K562 (cell line): ENCODE measurements around the gene CMSS1. TPM values are rescaled to one million over a fixed set of nuclear protein-coding genes. Genes with fewer than 3 reads are reported as not detected.

Experiments used
- ATAC-seq: fragments of 200-7000 bp; cut with Tn5 transposase; 3 replicates; pipeline ENCODE4 v1.9.1; 2020; ENCODE audit warnings: moderate library complexity
- BruUV-seq: library from RNA; stranded (reverse); fragments of 400-500 nt; replicated peaks from 2 replicates; lab custom pipeline; 2021; lab: Mats Ljungman, UMichigan
- CTCF ChIA-PET: fragments of 300-600 bp; formaldehyde crosslinking; extraction: SDS; loops from one replicate; lab custom pipeline; 2021; ENCODE audit warnings: low intra/inter-chr PET ratio; lab: Yijun Ruan, JAX
- POLR2A ChIA-PET: fragments of 300-600, 350-650 bp; sonication (Branson Sonifier 250); formaldehyde crosslinking; extraction: SDS; loops from one replicate; lab custom pipeline; 2021; ENCODE audit warnings: antibody characterized with exemption, inconsistent platforms; lab: Yijun Ruan, JAX
- DNase-seq, 4 experiments: peaks; one replicate each; pipeline versions ENCODE4 v3.0.0 to v3.0.0-alpha.2; 2011 to 2018; ENCODE audit warnings: low spot score in 3 of 4, mixed read lengths in 3 of 4; ENCODE audit errors: extremely low read depth in 1 of 4
- FAIRE-seq: peaks from 2 replicates; lab custom pipeline; 2011; peaks lifted over from hg19 to GRCh38; lab: Jason Lieb, UNC
- H2AFZ ChIP-seq: 2 replicates; pipeline ENCODE4 v1.6.0; 2011; ENCODE audit warnings: low read depth, low read length, control low read depth, inconsistent platforms
- H3K27ac ChIP-seq: fragments of 200-600 bp; 3 replicates; pipeline ENCODE4 v1.8.0; 2011; ENCODE audit warnings: low read depth, mild to moderate bottlenecking, control low read depth, inconsistent platforms, low read length, moderate library complexity, mixed read lengths; ENCODE audit errors: extremely low read depth
- H3K27me3 ChIP-seq, 2 experiments: fragments of 300-600 bp in 1 of 2; 2 replicates in 1 of 2; 3 replicates in 1 of 2; pipeline versions ENCODE4 v1.6.0 to v1.8.0; 2011; ENCODE audit warnings: inconsistent platforms in 2 of 2, low read length in 2 of 2, mild to moderate bottlenecking in 1 of 2, mixed read lengths in 1 of 2, moderate library complexity in 1 of 2; ENCODE audit not compliant: control insufficient read depth in 2 of 2, insufficient read depth in 2 of 2
- H3K36me3 ChIP-seq: fragments of 300-600 bp; 3 replicates; pipeline ENCODE4 v1.8.0; 2011; ENCODE audit warnings: mild to moderate bottlenecking, low read length, inconsistent platforms; ENCODE audit not compliant: control insufficient read depth, insufficient read depth
- H3K4me1 ChIP-seq, 2 experiments: fragments of 200-600 bp in 1 of 2; replicated peaks in 1 of 2; 2 replicates in 1 of 2; 3 replicates in 1 of 2; pipeline versions ENCODE4 v1.5.1 to v1.8.0; 2011; ENCODE audit warnings: inconsistent platforms in 2 of 2, low read length in 2 of 2, mild to moderate bottlenecking in 1 of 2, mixed read lengths in 1 of 2, moderate library complexity in 1 of 2; ENCODE audit not compliant: control insufficient read depth in 2 of 2, insufficient read depth in 2 of 2
- H3K4me2 ChIP-seq: 2 replicates; pipeline ENCODE4 v1.6.1; 2011; ENCODE audit warnings: low read length, control low read depth, inconsistent platforms, mixed read lengths; ENCODE audit not compliant: insufficient read depth
- H3K4me3 ChIP-seq: fragments of 200-600 bp; sonication (generic), shearing (Covaris generic); 2 replicates; pipeline ENCODE4 v1.5.1; 2016; ENCODE audit warnings: control low read depth, inconsistent platforms
- H3K79me2 ChIP-seq: fragments of 200-600 bp; 3 replicates; pipeline ENCODE4 v1.8.0; 2011; ENCODE audit warnings: low read length, inconsistent platforms; ENCODE audit not compliant: control insufficient read depth, insufficient read depth
- H3K9ac ChIP-seq, 2 experiments: 2 replicates each; pipeline versions ENCODE4 v1.6.0 to v1.6.1; 2011; ENCODE audit warnings: low read depth in 2 of 2, low read length in 2 of 2, control low read depth in 1 of 2, inconsistent platforms in 1 of 2, mild to moderate bottlenecking in 1 of 2, mixed read lengths in 1 of 2; ENCODE audit not compliant: insufficient read depth in 1 of 2
- H3K9me1 ChIP-seq: one replicate; pipeline ENCODE4 v1.6.0; 2011; ENCODE audit warnings: inconsistent platforms, mild to moderate bottlenecking, low read length, moderate library complexity; ENCODE audit not compliant: control insufficient read depth, insufficient read depth
- H3K9me3 ChIP-seq: replicated peaks from 2 replicates; pipeline ENCODE4 v1.5.1; 2011; ENCODE audit warnings: low read depth, low read length, inconsistent platforms; ENCODE audit not compliant: control insufficient read depth, insufficient read depth
- H4K20me1 ChIP-seq: replicated peaks from 2 replicates; pipeline ENCODE4 v1.6.1; 2011; ENCODE audit warnings: low read length, inconsistent platforms, mixed read lengths; ENCODE audit not compliant: control insufficient read depth, insufficient read depth
- ARID1B ChIP-seq: fragments of 450-650 bp; IDR thresholded peaks from 2 replicates; pipeline ENCODE4 v1.6.1; 2016; ENCODE audit warnings: antibody characterized with exemption, mild to moderate bottlenecking, inconsistent platforms
- CBFA2T2 ChIP-seq: fragments of 450-650 bp; conservative IDR thresholded peaks from 2 replicates; pipeline ENCODE4 v1.6.1; 2017; ENCODE audit warnings: mild to moderate bottlenecking
- CBFA2T3 ChIP-seq: fragments of 450-650 bp; IDR thresholded peaks from 2 replicates; pipeline ENCODE4 v1.6.1; 2017
- COPS2 ChIP-seq: fragments of 450-650 bp; conservative IDR thresholded peaks from 2 replicates; pipeline ENCODE4 v1.6.1; 2016; ENCODE audit warnings: mild to moderate bottlenecking, moderate library complexity
- CREM ChIP-seq: IDR thresholded peaks from 2 replicates; pipeline ENCODE4 v1.6.1; 2014; ENCODE audit warnings: antibody characterized with exemption, low read depth
- DDX20 ChIP-seq: fragments of 450-650 bp; IDR thresholded peaks from 2 replicates; pipeline ENCODE4 v1.6.1; 2016; ENCODE audit warnings: missing genetic modification characterization, low read depth, mild to moderate bottlenecking, missing compliant biosample characterization, moderate library complexity
- DPF2 ChIP-seq: fragments of 450-650 bp; IDR thresholded peaks from 2 replicates; pipeline ENCODE4 v1.6.1; 2016
- HDGF ChIP-seq: fragments of 450-650 bp; IDR thresholded peaks from 2 replicates; pipeline ENCODE4 v1.6.1; 2016
- TAL1 ChIP-seq: fragments of 450-650 bp; IDR thresholded peaks from 2 replicates; pipeline ENCODE4 v1.6.1; 2016; ENCODE audit warnings: mild to moderate bottlenecking
- ZNF212 ChIP-seq: fragments of 450-650 bp; formaldehyde crosslinking; IDR thresholded peaks from 2 replicates; pipeline ENCODE4 v1.4.0; 2020; ENCODE audit warnings: mild to moderate bottlenecking
- ZSCAN32 ChIP-seq: fragments of 450-650 bp; formaldehyde crosslinking; IDR thresholded peaks from 2 replicates; pipeline ENCODE4 v1.4.0; 2020; ENCODE audit warnings: mild to moderate bottlenecking, moderate library complexity
- WGBS: fragments of 100-300 bp; shearing (Covaris generic); methylation state at CpG from one replicate; pipeline ENCODE4 v1.1.6; 2016; ENCODE audit warnings: low coverage, mixed read lengths; ENCODE audit not compliant: insufficient coverage; ENCODE audit errors: missing lambda C conversion rate; 5-methylcytosine and 5-hydroxymethylcytosine counted together
- in situ Hi-C: fragments of 300-500 bp; cut with MboI; formaldehyde crosslinking; loops from 4 replicates; pipeline ENCODE4 v1.15.0; 2018; ENCODE audit warnings: inconsistent platforms, mixed read lengths
- intact Hi-C: fragments of 100-400 bp; cut with micrococcal nuclease; formaldehyde crosslinking; loops from 2 replicates; pipeline ENCODE4 v1.14.2; 2022
- polyA plus RNA-seq, 8 experiments: library from polyadenylated mRNA; depleted of rRNA in 4 of 8; stranded (reverse) in 5 of 8; unstranded in 3 of 8; fragments of >200 nt; fragmentation: Nextera tagmentation in 2 of 8; fragmentation: Illumina TruSeq in 1 of 8; extraction: Ambion mirVana in 2 of 8; extraction: Trizol in 1 of 8; gene quantifications; 2 replicates each; pipeline versions ENCODE4 v1.2.1 to v1.2.3, GENCODE V29; 2011 to 2014; ENCODE audit warnings: inconsistent platforms in 1 of 8, missing spikeins in 1 of 8
- total RNA-seq, 7 experiments: library from RNA; depleted of rRNA in 6 of 7; stranded (reverse); fragments of >200 nt in 6 of 7; fragmentation: Illumina TruSeq in 2 of 7; extraction: Trizol in 2 of 7; gene quantifications; 2 replicates each; pipeline versions ENCODE4 v1.2.1 to v1.2.3, GENCODE V29; 2011 to 2021; ENCODE audit warnings: low replicate concordance in 1 of 7
- TF ChIP-seq, protein P1 (sequence below): fragments of 250-450 bp; sonication (Bioruptor Pico); IDR thresholded peaks from 2 replicates; pipeline ENCODE4 v1.9.0; 2021; ENCODE audit warnings: mild to moderate bottlenecking
- TF ChIP-seq, protein P2 (sequence below): fragments of 450-650 bp; formaldehyde crosslinking; IDR thresholded peaks from 2 replicates; pipeline ENCODE4 v1.4.0; 2020; ENCODE audit warnings: mild to moderate bottlenecking, mixed read lengths
- TF ChIP-seq, protein P3 (sequence below): sonication (generic); formaldehyde crosslinking; IDR thresholded peaks from 2 replicates; pipeline ENCODE4 v1.8.0; 2022; ENCODE audit warnings: mild to moderate bottlenecking, missing genetic modification reagents
- TF ChIP-seq, protein P4 (sequence below): fragments of 450-650 bp; IDR thresholded peaks from 2 replicates; pipeline ENCODE4 v1.6.1; 2018; ENCODE audit not compliant: partially characterized antibody

The CMSS1 gene
- total and polyA plus RNA-seq, 9 of the 15 experiments (the other 6 are each of a cell fraction or from before 2014, with no cell fraction given), result 46.9 to 109 (median 72.3) TPM

DNA sequence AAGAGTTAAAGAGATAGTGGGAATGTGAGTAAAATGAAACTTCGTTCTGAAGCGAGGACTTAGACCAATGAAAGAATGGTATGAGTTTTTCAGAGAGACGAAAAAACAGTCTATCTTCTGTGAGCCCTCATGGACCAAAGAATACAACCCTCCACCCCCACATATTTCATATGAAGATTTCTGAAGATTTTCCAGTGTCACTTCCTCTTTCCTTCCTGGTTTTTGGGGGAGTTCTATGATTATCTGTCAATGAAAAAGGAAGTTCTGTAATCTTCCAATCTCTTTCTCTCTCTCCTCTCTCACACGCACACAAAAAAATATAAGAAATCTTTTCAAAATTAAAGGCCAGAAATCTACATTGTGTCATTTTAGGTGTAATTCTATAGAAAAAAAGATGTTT, 27.7 kb downstream of the CMSS1 start (continued):
- TF ChIP-seq, protein P1, sequence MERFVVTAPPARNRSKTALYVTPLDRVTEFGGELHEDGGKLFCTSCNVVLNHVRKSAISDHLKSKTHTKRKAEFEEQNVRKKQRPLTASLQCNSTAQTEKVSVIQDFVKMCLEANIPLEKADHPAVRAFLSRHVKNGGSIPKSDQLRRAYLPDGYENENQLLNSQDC (CRISPR knock-in tag), result no peak
- TF ChIP-seq DDX20 (tag), result no peak
- TF ChIP-seq, protein P2, sequence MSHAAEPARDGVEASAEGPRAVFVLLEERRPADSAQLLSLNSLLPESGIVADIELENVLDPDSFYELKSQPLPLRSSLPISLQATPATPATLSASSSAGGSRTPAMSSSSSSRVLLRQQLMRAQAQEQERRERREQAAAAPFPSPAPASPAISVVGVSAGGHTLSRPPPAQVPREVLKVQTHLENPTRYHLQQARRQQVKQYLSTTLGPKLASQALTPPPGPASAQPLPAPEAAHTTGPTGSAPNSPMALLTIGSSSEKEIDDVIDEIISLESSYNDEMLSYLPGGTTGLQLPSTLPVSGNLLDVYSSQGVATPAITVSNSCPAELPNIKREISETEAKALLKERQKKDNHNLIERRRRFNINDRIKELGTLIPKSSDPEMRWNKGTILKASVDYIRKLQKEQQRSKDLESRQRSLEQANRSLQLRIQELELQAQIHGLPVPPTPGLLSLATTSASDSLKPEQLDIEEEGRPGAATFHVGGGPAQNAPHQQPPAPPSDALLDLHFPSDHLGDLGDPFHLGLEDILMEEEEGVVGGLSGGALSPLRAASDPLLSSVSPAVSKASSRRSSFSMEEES (CRISPR knock-in tag), result no peak
- no peak for TF ChIP-seq CREM
- TF ChIP-seq, protein P3, sequence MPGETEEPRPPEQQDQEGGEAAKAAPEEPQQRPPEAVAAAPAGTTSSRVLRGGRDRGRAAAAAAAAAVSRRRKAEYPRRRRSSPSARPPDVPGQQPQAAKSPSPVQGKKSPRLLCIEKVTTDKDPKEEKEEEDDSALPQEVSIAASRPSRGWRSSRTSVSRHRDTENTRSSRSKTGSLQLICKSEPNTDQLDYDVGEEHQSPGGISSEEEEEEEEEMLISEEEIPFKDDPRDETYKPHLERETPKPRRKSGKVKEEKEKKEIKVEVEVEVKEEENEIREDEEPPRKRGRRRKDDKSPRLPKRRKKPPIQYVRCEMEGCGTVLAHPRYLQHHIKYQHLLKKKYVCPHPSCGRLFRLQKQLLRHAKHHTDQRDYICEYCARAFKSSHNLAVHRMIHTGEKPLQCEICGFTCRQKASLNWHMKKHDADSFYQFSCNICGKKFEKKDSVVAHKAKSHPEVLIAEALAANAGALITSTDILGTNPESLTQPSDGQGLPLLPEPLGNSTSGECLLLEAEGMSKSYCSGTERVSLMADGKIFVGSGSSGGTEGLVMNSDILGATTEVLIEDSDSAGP (CRISPR knock-in tag), result no peak
- no peak for TF ChIP-seq ZSCAN32 (CRISPR knock-in tag)
- TF ChIP-seq COPS2, result no peak

DNA sequence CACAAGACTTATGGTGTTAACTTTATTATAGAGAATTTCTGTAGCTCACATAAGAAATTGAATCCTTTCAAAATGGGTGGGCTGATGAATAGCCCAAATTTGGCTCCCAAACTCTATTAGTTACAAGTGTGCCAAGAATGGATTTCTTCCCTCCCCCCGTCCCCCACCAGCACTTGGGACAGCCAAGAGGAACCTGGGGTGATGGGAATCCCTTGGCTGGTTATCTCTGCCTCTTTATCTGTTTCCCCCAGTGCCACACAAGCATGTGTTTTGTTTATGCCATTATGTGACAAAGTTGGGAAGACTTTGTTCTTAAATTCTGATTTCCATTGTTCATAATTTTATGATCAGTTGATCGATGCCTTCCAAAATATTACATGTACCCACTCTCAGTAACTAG, 28.3 kb downstream of the CMSS1 start:
- in situ Hi-C loops (loop anchor here (25.0 kb wide), 2 partner anchors 216 to 766 kb away; partner anchors contain the start of gene ADGRG7), intact Hi-C loops (loop anchor here (10.0 kb wide), 1 partner anchor 159 kb away; no protein-coding TSS in a partner anchor)
- 36% methylated on average over 2 of the region's 2 CpGs for WGBS
- Histone ChIP-seq H3K27me3 (no peaks in the 10 kb centered on the region), H3K9me3 (no peaks in the 10 kb centered on the region), H3K9ac (no peak overlapping the region), H4K20me1 (0 out of 2 replicates have a peak, but pooled peaks cover 4% of the 10 kb centered on the region), H2AFZ (no peak overlapping the region), H3K9me1 (no peaks in the 10 kb centered on the region), H3K79me2 (peaks cover 68% of the 10 kb centered on the region), H3K27ac (no peak overlapping the region), H3K4me2 (no peak overlapping the region), H3K4me3 (no peak overlapping the region), H3K36me3 (no peaks in the 10 kb centered on the region), H3K4me1 (peaks cover 0 to 7% of the 10 kb centered on the region in 2 experiments; a peak in 1 of 5 replicates)
- DNase-seq (no peak), ATAC-seq (no peak), FAIRE-seq (no peak)
- POLR2A ChIA-PET, result interaction anchor here (0.7 kb wide), 1 partner anchor 26 kb away, joined by 3 read pairs; no protein-coding TSS in a partner anchor
- TF ChIP-seq HDGF, result no peak
- no peak for TF ChIP-seq ZNF212 (CRISPR knock-in tag)
- TF ChIP-seq ARID1B, result peak; percentile 24
- peak; percentile 16; the same call in 1 of the 2 replicates for TF ChIP-seq CBFA2T2
- TF ChIP-seq, protein P4, sequence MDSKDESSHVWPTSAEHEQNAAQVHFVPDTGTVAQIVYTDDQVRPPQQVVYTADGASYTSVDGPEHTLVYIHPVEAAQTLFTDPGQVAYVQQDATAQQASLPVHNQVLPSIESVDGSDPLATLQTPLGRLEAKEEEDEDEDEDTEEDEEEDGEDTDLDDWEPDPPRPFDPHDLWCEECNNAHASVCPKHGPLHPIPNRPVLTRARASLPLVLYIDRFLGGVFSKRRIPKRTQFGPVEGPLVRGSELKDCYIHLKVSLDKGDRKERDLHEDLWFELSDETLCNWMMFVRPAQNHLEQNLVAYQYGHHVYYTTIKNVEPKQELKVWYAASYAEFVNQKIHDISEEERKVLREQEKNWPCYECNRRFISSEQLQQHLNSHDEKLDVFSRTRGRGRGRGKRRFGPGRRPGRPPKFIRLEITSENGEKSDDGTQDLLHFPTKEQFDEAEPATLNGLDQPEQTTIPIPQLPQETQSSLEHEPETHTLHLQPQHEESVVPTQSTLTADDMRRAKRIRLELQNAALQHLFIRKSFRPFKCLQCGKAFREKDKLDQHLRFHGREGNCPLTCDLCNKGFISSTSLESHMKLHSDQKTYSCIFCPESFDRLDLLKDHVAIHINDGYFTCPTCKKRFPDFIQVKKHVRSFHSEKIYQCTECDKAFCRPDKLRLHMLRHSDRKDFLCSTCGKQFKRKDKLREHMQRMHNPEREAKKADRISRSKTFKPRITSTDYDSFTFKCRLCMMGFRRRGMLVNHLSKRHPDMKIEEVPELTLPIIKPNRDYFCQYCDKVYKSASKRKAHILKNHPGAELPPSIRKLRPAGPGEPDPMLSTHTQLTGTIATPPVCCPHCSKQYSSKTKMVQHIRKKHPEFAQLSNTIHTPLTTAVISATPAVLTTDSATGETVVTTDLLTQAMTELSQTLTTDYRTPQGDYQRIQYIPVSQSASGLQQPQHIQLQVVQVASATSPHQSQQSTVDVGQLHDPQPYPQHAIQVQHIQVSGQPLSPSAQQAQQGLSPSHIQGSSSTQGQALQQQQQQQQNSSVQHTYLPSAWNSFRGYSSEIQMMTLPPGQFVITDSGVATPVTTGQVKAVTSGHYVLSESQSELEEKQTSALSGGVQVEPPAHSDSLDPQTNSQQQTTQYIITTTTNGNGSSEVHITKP, result peak; percentile 50
- TF ChIP-seq CBFA2T3, result peak; percentile 47; the same call in 1 of the 2 replicates
- TF ChIP-seq DPF2, result 0 out of 2 replicates have a peak, but pooled peaks have one; percentile 30
- peak; percentile 17; the same call in 1 of the 2 replicates for TF ChIP-seq TAL1
- BruUV-seq, result no TSS peak
- CTCF ChIA-PET, result no interaction called here
